HCEC 1CT (cell line): ENCODE measurements around the gene PIP4K2A.

Experiments used
- DNase-seq: peaks from one replicate; pipeline ENCODE4 v3.0.0-alpha.2; 2017

Gene PIP4K2A

GRCh38 chr10:22662733-22663330 is 51.5 kb downstream of the PIP4K2A start:
- DNase-seq, result no peak

DNA sequence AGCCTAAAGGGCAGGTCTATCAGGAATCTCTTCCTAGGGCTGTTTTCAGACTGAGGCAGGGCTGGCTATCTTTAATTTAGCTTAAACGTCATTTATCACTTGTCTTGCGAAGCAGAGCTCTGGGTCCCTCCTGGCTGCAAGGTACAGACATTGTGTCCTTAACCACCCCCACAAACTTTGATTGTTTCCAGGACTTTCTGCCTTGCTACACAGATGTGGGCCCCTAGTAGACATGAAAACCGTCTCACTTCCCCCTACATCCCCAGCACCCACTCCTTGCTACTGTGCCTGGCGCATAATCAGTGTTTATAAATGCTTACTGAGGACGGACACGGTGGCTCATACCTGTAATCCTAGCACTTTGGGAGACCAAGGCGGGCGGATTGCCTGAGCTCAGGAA is 54.5 kb downstream of the PIP4K2A start:
- DNase-seq, result no peak

DNA sequence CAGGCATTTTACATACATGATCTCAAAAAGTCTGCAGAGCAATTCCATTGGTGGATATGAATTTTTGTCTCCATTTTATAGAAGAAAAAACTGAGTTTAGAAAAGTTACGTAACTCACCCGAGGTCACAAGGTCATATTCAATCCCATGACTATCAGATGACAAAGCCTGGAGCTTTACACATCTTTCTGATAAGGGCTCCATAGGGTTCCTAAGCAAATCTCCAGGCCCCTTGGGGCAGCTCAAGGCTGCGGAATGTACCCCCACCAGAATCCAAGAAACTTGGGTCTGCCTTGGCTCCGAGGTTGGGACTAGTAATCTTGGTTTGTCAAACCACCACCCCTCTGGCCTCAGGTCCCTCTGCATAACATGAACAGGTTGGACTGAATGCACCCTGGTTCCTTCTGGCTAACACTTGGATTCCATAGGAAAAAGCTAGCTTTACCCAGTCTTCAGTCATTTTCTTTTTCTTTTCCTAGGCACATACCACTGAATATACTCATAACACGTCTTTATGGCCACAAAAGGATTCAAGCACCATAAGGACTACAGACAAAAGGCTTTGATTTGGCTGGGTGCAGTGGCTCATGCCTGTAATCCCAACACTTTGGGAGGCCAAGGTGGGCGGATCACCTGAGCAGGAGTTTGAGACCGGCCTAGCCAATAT is 55.5 kb downstream of the PIP4K2A start:
- DNase-seq, result no peak

DNA sequence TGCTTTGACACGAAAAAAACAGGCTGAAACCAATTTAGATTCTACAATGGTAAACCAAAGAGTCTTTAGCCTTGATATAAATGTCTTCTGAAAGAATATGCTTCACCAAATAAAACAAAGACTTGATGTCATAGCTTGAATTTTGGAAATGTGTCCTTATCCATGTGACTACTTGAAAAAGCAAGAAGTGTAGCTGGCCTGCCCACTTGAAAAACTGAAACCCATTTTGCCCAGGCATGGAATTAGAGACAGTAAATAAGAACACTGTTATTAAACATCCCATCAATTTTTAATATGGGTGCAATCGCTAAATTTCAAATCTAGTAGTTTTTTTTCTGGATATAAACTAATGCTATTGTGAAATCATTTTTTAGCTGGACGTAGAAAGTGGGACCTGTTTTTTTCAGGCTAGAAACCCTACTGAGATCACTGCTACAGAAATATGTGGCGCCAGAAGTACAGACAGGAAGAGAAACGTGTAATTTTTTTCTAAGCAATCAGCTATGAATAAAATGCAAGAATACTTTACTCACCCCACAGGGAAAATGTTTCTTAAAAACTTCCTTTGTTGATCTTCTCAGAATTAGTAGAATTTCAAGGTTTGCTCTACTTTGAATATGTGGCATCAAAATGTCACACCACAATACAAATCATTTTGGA is 56.7 kb downstream of the PIP4K2A start:
- no peak for DNase-seq

DNA sequence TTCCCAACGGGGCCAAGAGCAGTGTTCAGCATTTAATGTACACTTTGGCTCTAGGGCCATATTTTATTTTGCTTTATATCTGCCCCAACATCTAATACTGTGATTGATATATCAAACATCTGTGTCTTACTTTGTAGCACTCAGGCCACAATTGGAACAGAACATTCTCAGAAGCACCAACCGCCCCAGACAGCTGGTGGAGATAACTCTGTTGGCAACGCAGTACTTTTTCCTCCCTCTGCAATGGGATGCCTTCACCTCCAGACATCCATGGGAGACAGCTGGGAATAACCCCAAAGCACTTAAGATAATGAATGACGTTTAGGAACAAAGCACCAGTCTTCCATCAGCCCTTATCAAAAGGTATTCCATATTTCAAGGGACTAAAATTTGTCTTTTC is 57.4 kb downstream of the PIP4K2A start:
- no peak for DNase-seq

DNA sequence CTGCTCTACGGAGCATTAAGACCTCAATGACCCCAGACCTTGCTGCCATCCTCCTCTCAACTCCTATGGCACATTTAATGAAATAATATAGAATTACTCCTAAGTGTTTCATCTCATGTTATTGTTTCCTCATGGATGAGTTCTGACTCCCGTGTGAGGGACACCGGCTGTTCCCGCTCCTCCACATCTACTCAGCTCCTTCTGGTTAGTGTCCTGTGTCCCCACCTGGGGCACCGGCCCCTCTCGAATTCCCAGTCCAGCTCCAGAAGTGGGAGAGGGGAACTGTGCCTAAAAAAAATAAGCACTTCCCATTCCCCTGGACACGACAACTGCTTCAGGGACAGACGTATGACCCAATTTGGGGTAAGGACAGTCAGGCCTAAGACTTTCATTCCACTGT is 58.3 kb downstream of the PIP4K2A start:
- DNase-seq, result no peak

GRCh38 chr10:22655312-22655981 is 58.9 kb downstream of the PIP4K2A start:
- DNase-seq, result peak; percentile 90

DNA sequence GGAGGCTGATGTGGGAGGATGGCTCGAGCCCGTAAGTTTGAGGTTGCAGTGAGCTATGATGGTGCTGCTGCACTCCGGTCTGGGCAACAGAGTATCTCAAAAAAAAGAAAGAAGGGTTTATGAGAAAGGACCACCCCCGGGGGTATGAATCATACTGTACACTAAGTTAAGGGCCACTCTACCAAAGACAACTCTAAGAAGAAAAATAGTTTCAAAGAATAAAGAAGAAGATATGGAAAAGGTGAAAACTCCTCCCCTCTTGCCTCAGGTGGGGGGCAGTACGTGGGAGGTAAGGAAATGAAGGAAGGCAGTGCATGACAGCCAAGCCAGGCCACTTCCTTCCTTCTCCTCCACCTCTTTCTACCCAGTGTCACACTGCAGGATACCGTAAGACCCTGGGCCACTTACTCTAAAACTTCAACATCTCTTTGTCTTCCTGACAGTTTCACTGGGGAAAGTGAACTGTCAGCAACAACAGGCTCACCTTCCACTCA is 61.3 kb downstream of the PIP4K2A start:
- no peak for DNase-seq

DNA sequence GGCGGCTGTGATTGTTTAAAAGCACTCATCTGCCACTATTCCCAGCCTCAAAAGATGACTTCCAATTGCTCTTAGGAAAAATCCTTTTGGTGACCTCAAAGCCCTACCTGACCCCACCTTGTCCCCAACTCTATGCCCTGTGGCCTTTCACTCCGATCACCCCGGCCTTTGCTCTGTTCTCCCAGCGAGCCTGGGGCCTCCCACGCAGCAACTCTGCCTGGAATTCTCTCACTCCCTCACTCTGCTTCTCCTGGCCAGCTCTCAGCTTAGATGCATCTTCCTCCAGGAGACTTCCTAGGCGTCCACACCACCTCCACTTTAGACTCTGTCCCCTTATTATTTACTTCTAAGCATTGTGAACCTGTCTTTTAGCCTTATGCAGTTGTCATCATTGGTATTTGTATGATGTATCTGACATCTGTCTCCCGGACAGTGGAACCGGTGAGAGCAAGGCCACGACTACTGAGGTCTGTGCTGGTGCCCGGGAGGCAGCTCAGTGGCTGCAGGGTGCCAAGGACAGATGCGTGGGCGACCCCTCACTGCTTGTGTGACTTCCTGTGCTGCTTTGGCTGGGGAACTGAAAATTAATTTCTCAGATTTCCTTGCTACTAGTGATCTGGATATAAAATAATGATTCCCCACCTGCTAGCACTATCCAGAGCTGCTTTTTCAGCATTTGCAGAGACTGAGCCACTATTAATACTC is 63.0 kb downstream of the PIP4K2A start:
- no peak for DNase-seq

DNA sequence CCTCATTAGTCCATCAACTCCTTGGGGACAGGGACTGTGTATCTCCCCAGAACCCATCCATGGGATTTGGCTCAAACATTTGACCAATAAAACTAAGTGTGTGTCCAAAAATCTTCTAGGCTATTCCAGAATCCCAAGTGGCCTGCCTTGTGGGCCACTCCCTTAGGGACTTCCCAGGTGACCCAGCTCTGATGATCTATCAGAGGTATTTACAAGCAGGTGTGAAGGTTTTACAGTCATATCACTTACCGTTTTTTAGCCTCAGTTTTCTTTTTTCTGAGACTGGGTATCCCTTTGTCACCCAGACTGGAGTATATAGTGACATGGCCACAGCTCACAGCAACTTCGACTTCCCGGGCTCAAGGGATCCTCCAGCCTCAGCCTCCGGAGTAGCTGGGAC is 64.4 kb downstream of the PIP4K2A start:
- no peak for DNase-seq

DNA sequence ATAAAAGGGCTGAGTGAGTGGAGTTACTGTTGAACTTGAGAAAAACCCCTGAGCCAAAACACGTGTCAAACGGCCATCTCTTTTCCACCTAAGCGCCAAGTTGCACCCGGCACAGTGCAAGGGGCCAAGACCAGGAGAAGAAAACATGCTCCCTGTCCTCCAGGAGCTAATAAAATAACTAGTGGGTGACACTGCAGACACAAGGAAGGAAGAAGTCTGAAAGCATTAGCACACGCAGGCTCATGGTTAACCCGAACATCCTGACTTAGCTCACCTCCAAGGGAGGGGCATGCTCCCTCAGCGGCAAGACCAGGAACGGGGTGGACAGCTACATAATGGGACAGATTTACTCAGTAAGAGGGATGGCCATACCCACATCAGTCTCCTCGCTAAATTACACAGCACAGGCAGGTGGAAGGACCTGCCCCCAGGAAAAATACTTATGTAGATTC is 65.0 kb downstream of the PIP4K2A start:
- no peak for DNase-seq

- DNase-seq, result no peak
Observed at GRCh38 chr10:22648547-22648961, 65.8 kb downstream of the PIP4K2A start.

- no peak for DNase-seq
Observed at GRCh38 chr10:22647244-22647643, 67.1 kb downstream of the PIP4K2A start.

DNA sequence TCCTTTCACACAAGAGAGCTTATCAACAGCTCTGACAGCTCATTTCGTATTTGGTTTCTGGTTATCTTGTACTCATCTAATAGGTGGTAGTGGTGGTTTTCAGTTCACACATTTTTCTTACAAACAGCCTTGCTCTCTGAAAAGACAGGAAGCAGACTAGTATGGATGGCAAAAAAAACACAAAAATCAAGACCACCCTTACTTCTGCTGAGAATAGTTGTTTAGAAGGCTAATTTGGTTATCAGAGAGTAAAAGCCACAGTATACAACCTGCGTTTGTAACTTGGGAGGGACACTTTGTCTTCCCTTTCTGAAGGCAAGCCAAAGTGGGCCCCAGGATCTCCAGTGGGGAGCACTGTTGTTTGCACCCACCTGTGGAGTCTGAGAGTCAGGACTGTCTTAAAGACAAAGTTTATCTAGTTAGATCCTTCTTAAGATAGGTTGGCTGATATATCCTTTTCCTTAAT is 68.0 kb downstream of the PIP4K2A start:
- DNase-seq, result no peak

DNA sequence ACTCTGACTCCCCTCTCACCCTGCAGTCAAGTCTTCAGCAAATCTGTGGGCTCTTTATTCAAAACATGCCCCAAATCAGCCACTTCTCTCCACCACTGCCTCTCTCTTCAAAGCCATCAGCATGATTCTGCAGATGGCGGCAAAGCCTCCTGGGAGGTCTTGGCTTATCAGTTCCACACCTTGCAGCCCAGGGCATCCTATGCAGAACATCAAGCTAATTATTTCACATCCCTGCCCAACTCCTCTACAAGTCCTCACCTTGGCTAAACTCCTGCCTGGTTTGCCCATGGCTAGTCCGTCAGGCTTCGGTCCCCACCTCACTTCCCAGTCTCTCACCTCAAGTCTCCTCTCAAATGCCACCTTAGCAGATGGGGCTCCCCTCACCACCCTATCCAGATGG is 70.2 kb downstream of the PIP4K2A start:
- no peak for DNase-seq

DNA sequence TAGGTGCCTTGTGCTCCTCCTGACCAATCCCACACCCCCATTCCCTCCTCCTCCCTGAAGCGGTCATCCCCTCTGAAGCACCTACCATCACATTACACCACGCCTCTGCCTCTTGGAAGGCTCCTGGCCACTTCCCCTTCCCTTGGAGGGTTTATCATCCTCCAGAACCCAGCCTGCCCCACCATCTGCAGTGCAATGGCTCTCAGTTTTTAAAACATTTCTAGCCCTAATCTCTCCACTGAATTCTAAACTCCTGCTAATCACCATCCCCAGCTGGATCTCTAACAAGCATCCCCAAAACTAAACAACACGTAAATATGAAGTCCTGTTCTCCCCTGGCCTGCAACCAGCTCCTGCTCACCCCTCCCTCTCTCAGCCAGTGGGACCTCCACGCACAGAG is 70.6 kb downstream of the PIP4K2A start:
- DNase-seq, result no peak

DNA sequence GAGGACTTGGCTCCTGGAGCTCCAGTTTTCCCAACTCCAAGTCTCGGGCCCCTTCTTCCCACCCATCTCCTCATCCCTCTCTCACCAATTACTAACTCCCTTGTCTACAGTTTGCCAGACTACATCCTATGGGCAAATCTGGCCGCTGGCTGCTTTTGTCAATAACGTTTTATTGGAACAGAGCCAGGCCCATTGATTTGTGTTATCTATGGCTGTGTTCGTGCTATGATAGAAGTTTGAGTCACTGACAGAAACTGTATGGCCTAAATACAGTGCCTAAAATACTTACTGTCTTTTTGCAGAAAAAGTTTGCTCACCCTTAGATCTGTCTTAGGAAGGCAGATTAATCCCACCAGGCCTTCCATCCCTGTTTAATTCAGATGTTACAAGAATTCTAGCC is 71.3 kb downstream of the PIP4K2A start:
- DNase-seq, result no peak

GRCh38 chr10:22641743-22642142 is 72.6 kb downstream of the PIP4K2A start:
- DNase-seq, result no peak

- no peak for DNase-seq
Observed at GRCh38 chr10:22640359-22640758, 74.0 kb downstream of the PIP4K2A start.

DNA sequence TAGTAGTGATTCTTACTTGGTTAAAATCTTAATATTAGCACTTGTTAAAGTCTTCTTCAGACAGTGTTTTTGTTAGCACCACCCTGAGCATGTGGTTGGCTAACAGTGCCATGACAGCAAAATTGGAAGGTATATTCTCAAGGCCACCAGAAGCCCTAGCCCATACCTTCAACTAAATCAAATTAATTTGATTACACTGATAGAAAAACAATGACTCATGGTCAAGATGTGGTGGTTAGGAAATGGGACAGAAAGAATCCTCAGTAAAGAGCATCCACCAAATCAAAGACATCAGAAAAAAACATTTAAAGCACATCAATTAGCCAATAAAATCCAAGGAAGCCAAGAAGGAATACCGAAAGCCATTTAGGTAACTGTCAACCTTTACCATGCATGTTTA is 75.5 kb downstream of the PIP4K2A start:
- no peak for DNase-seq

DNA sequence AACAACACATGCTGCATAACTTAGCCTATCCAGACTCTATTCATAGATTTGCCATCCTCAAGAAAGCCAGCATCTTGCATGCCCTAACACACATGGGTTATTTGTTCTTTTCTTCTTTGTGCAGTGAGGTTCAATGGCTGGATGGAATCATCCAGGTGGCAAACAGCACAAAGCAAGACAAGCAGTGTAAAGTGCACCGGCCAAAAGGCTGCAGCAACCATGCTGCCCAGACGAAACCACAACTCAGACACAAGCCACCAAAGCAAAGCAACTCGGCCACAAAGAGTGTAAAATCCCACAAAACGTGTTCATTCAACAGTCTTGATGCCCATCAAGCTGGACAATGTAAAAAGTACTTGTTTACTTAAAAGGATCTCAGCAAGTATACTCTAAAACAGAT is 76.9 kb downstream of the PIP4K2A start:
- no peak for DNase-seq

DNA sequence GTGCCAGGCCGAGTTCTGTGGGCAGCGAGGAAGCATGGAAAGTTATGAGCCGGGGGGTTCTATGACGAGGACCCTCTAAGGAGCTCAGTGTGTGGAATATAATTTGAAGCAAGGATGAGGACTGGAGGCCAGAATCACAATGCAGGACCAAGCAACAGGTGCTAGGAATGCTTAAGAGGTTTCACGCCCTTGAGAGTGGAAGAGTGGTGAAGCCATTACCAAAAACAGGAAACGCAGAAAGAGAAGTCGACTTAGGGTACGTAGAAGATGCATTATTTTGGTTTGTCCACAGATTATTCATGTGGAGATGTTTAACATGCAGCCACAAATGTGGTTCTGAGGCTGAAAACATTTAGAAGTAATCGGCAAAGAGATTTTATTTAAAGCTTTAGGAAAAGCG is 78.7 kb downstream of the PIP4K2A start:
- DNase-seq, result no peak
